ENCODE measurements around the gene KRTCAP2. TPM values are rescaled to one million over a fixed set of nuclear protein-coding genes. Genes with fewer than 3 reads are reported as not detected.
A peak's percentile ranks its signal among the peaks of the same experiment; 100 is the strongest.
"Not testable (repeated sequence)": the region's sequence is repeated elsewhere in the genome, so short reads cannot be mapped to it uniquely, and the experiment has no call there.

Gene KRTCAP2
- total RNA-seq, 1 donor from 2014 or later = 237 TPM

- Mint-ChIP-seq H3K27me3 (ENCODE audit: low read depth) (no peaks in the 10 kb centered on the region), H3K27ac (no peak overlapping the region), H3K4me3 (ENCODE audit: low read depth) (peak overlapping the region; percentile 21), H3K4me1 (ENCODE audit: low read depth) (peaks cover 20% of the 10 kb centered on the region), H3K36me3 (ENCODE audit: low read depth) (peaks cover 28% of the 10 kb centered on the region), H3K9me3 (no peaks in the 10 kb centered on the region)
- DNase-seq (ENCODE audit: low spot score) = peak; percentile 77
- intact Hi-C loops (cut with micrococcal nuclease) = loop anchor here (1.0 kb wide), 2 partner anchors 72 to 76 kb away; no protein-coding TSS in a partner anchor
Observed at GRCh38 chr1:155167166-155168104, 5.7 kb downstream of the KRTCAP2 start.

GRCh38 chr1:155166471-155167165 is 6.5 kb downstream of the KRTCAP2 start:
- H3K9me3 Mint-ChIP-seq = no peaks in the 10 kb centered on the region
- peaks cover 2% of the 10 kb centered on the region for H3K27me3 Mint-ChIP-seq (ENCODE audit: low read depth)
- H3K4me1 Mint-ChIP-seq (ENCODE audit: low read depth) = peaks cover 14% of the 10 kb centered on the region
- no peak overlapping the region for H3K4me3 Mint-ChIP-seq (ENCODE audit: low read depth)
- no peak for DNase-seq (ENCODE audit: low spot score)
- peaks cover 21% of the 10 kb centered on the region for H3K36me3 Mint-ChIP-seq (ENCODE audit: low read depth)
- intact Hi-C loops (cut with micrococcal nuclease) = loop anchor here (1.0 kb wide), 1 partner anchor 71 kb away; no protein-coding TSS in a partner anchor
- no peak overlapping the region for H3K27ac Mint-ChIP-seq

- no peaks in the 10 kb centered on the region for H3K9me3 Mint-ChIP-seq
- no peak overlapping the region for H3K27ac Mint-ChIP-seq
- peaks cover 18% of the 10 kb centered on the region for H3K36me3 Mint-ChIP-seq (ENCODE audit: low read depth)
- no peak overlapping the region for H3K4me3 Mint-ChIP-seq (ENCODE audit: low read depth)
- intact Hi-C loops (cut with micrococcal nuclease) = no loop called here
- no peak for DNase-seq (ENCODE audit: low spot score)
- peaks cover 14% of the 10 kb centered on the region for H3K4me1 Mint-ChIP-seq (ENCODE audit: low read depth)
- H3K27me3 Mint-ChIP-seq (ENCODE audit: low read depth) = peaks cover 2% of the 10 kb centered on the region
Observed at GRCh38 chr1:155166051-155166470, 7.0 kb downstream of the KRTCAP2 start.

DNA sequence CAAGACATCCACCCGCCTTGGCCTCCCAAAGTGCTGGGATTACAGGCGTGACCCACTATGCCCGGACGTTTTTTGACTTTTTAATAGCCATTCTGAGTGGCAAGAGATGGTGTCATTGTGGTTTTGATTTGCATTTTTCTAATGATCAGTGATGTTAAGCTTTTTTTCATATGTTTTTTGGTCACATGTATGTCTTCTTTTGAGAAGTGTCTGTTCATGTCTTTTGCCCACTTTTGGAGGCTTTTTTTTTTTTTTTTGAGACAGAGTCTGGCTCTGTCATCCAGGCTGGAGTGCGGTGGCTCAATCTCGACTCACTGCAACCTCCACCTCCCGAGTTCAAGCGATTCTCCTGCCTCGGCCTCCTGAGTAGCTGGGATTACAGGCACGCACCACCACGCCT is 8.5 kb downstream of the KRTCAP2 start:
- H3K27me3 Mint-ChIP-seq (ENCODE audit: low read depth); H3K9me3 Mint-ChIP-seq; H3K4me3 Mint-ChIP-seq (ENCODE audit: low read depth); DNase-seq (ENCODE audit: low spot score); intact Hi-C loops (cut with micrococcal nuclease); H3K27ac Mint-ChIP-seq: not testable (repeated sequence)
- H3K4me1 Mint-ChIP-seq (ENCODE audit: low read depth) = peaks cover 11% of the 10 kb centered on the region
- H3K36me3 Mint-ChIP-seq (ENCODE audit: low read depth) = peaks cover 12% of the 10 kb centered on the region

DNA sequence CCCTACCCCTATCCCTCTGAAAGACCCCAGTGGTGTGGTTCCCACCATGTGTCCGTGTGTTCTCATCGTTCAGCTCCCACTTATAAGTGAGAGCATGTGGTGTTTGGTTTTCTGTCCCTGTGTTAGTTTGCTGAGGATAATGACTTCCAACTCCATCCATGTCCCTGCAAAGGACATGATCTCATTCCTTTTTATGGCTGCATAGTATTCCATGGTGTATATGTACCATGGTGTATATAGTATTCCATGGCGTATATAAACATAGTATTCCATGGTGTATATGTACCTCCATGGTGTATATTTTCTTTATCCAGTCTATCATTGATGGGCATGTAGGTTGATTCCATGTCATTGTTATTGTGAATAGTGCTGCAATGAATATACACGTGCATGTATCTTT is 9.3 kb downstream of the KRTCAP2 start:
- H3K27me3 Mint-ChIP-seq (ENCODE audit: low read depth); H3K27ac Mint-ChIP-seq; intact Hi-C loops (cut with micrococcal nuclease); DNase-seq (ENCODE audit: low spot score); H3K4me3 Mint-ChIP-seq (ENCODE audit: low read depth); H3K9me3 Mint-ChIP-seq; H3K36me3 Mint-ChIP-seq (ENCODE audit: low read depth): not testable (repeated sequence)
- peaks cover 11% of the 10 kb centered on the region for H3K4me1 Mint-ChIP-seq (ENCODE audit: low read depth)

GRCh38 chr1:155162631-155163030 is 10.5 kb downstream of the KRTCAP2 start:
- not testable (repeated sequence) for H3K27ac Mint-ChIP-seq

DNA sequence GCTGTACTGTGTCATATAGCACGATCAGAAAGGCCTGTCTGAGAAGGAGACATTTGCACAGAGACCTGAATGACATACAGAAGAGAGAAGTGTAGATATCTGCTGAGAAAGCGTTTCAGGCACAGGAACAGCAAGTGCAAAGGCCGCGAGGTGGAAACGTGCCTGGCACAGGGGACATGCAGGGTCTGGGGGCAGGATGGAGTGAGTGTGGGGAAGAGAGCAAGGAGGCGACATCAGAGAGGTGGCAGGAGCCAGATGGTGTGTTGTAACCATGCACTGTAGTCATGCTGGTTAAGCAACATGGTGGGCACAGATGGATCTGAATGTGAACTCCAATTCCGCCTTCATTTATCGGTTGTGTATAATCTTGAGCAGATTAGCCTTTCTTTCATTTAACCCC is 13.0 kb downstream of the KRTCAP2 start:
- no peak for DNase-seq (ENCODE audit: low spot score)
- Mint-ChIP-seq H3K27ac (no peak overlapping the region), H3K9me3 (no peaks in the 10 kb centered on the region), H3K27me3 (ENCODE audit: low read depth) (peaks cover 6% of the 10 kb centered on the region), H3K4me1 (ENCODE audit: low read depth) (no peaks in the 10 kb centered on the region), H3K36me3 (ENCODE audit: low read depth) (no peaks in the 10 kb centered on the region), H3K4me3 (ENCODE audit: low read depth) (no peak overlapping the region)
- intact Hi-C loops (cut with micrococcal nuclease) = no loop called here

More at GRCh38 chr1:155162631-155163030, 10.5 kb downstream of the KRTCAP2 start:
- H3K4me1 Mint-ChIP-seq (ENCODE audit: low read depth); H3K27me3 Mint-ChIP-seq (ENCODE audit: low read depth); H3K4me3 Mint-ChIP-seq (ENCODE audit: low read depth); H3K9me3 Mint-ChIP-seq; H3K36me3 Mint-ChIP-seq (ENCODE audit: low read depth); intact Hi-C loops (cut with micrococcal nuclease); DNase-seq (ENCODE audit: low spot score): not testable (repeated sequence)

- no peak for DNase-seq (ENCODE audit: low spot score)
- Mint-ChIP-seq H3K36me3 (ENCODE audit: low read depth) (no peaks in the 10 kb centered on the region), H3K27ac (no peak overlapping the region), H3K27me3 (ENCODE audit: low read depth) (peaks cover 11% of the 10 kb centered on the region), H3K9me3 (no peaks in the 10 kb centered on the region), H3K4me3 (ENCODE audit: low read depth) (no peak overlapping the region), H3K4me1 (ENCODE audit: low read depth) (no peaks in the 10 kb centered on the region)
- intact Hi-C loops (cut with micrococcal nuclease) = no loop called here
Observed at GRCh38 chr1:155158991-155159390, 14.1 kb downstream of the KRTCAP2 start.

DNA sequence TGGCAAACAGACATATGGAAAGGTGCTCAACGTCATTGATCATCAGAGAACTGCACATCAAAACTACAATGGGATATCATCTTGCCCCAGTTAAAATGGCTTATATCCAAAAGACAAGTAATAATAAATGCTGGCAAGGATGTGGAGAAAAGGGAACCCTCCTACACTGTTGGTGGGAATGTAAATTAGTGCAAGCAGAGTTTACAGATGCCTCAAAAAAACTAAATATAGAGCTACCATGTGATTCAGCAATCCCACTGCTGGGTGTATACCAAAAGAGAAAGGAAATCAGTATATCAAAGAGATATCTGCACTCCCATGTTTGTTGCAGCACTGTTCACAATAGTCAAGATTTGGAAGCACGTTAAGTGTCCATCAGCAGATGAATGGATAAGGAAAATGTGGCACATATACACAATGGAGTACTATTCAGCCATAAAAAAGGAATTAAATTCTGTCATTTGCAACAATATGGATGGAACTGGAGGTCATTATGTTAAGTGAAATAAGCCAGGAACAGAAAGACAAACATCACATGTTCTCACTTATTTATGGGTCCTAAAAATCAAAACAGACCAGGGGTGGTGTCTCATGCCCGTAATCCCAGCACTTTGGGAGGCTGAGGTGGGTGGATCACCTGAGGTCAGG is 17.0 kb downstream of the KRTCAP2 start:
- H3K36me3 Mint-ChIP-seq (ENCODE audit: low read depth); H3K4me3 Mint-ChIP-seq (ENCODE audit: low read depth); H3K27ac Mint-ChIP-seq; H3K4me1 Mint-ChIP-seq (ENCODE audit: low read depth); DNase-seq (ENCODE audit: low spot score); intact Hi-C loops (cut with micrococcal nuclease); H3K9me3 Mint-ChIP-seq: not testable (repeated sequence)
- H3K27me3 Mint-ChIP-seq (ENCODE audit: low read depth) = peaks cover 12% of the 10 kb centered on the region

- Mint-ChIP-seq H3K27me3 (ENCODE audit: low read depth) (peaks cover 22% of the 10 kb centered on the region), H3K4me1 (ENCODE audit: low read depth) (peaks cover 18% of the 10 kb centered on the region), H3K9me3 (no peaks in the 10 kb centered on the region), H3K4me3 (ENCODE audit: low read depth) (no peak overlapping the region), H3K27ac (no peak overlapping the region), H3K36me3 (ENCODE audit: low read depth) (peaks cover under 1% of the 10 kb centered on the region)
- no peak for DNase-seq (ENCODE audit: low spot score)
- intact Hi-C loops (cut with micrococcal nuclease) = no loop called here
Observed at GRCh38 chr1:155145491-155145890, 27.6 kb downstream of the KRTCAP2 start.

DNA sequence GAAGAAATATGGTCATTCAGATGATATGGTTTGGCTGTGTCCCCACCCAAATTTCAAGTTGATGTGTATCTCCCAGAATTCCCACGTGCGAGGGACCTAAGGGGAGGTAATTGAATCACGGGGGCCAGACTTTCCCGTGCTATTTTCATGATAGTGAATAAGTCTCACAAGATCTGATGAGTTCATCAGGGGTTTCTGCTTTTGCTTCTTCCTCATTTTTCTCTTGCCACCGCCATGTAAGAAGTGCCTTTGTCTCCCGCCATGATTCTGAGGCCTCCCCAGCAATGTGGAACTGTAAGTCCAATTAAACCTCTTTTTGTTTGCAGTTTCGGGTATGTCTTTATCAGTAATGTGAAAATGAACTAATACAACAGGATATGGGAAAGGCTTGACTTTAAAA is 31.4 kb downstream of the KRTCAP2 start:
- DNase-seq (ENCODE audit: low spot score) = no peak
- Mint-ChIP-seq H3K36me3 (ENCODE audit: low read depth) (peaks cover 29% of the 10 kb centered on the region), H3K9me3 (no peaks in the 10 kb centered on the region), H3K27ac (no peak overlapping the region), H3K27me3 (ENCODE audit: low read depth) (peaks cover 7% of the 10 kb centered on the region), H3K4me3 (ENCODE audit: low read depth) (no peak overlapping the region), H3K4me1 (ENCODE audit: low read depth) (peaks cover 25% of the 10 kb centered on the region)
- intact Hi-C loops (cut with micrococcal nuclease) = no loop called here

DNA sequence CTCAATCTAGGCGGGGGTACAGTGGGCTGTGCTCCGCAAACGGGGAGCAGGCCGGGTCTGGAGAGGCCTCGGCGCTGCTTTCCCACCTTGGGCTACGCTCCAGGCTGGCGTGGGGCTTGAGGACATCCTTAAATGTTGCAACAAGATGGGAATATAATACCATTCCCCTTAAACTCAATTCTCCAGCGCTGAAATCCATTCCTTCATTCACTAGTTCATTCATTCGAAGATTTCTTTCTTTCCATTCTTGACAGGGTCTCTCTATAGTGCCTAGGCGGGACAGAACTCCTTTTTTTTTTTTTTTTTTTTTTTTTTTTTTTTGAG is 32.5 kb downstream of the KRTCAP2 start:
- Mint-ChIP-seq H3K9me3 (no peaks in the 10 kb centered on the region), H3K4me3 (ENCODE audit: low read depth) (peak overlapping the region; percentile 91)

More for the DNA sequence above, 32.5 kb downstream of the KRTCAP2 start:
- DNase-seq (ENCODE audit: low spot score) = no peak
- Mint-ChIP-seq H3K36me3 (ENCODE audit: low read depth) (peaks cover 32% of the 10 kb centered on the region), H3K27me3 (ENCODE audit: low read depth) (peaks cover 2% of the 10 kb centered on the region), H3K27ac (peak overlapping the region; percentile 94), H3K4me1 (ENCODE audit: low read depth) (peaks cover 25% of the 10 kb centered on the region)
- intact Hi-C loops (cut with micrococcal nuclease) = no loop called here
